GM21723 (cell line): ENCODE results near the gene SLC24A3.
"Not testable (repeated sequence)": the region's sequence is repeated elsewhere in the genome, so short reads cannot be mapped to it uniquely, and the experiment has no call there.

ENCODE experiments used
- ATAC-seq: cut with Tn5 transposase; IDR thresholded peaks from one replicate; pipeline ENCODE4 v1.9.1; 2021; ENCODE audit warnings: mild to moderate bottlenecking, moderate library complexity; ENCODE audit not compliant: unreplicated experiment

SLC24A3 gene

DNA sequence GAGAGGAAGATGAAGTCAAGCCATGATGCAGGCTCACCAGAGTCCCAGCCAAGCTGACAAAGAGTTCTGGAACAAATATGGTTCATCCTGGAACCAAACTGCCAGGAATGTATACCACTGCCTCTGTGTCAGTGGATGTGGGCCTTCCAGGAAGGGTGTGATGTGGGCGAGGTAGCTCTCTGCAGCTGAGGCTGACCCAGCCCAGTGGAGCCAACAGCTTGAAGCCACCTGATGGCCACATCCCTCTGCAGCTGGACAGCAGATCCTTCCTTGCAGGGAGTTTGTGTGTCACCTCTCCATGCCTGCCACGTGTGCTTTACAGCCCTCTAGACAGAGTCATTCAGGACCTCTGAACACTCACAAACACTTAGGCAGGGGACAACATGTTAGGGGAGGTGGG, 403.6 kb downstream of the SLC24A3 start:
- ATAC-seq, result no peak

DNA sequence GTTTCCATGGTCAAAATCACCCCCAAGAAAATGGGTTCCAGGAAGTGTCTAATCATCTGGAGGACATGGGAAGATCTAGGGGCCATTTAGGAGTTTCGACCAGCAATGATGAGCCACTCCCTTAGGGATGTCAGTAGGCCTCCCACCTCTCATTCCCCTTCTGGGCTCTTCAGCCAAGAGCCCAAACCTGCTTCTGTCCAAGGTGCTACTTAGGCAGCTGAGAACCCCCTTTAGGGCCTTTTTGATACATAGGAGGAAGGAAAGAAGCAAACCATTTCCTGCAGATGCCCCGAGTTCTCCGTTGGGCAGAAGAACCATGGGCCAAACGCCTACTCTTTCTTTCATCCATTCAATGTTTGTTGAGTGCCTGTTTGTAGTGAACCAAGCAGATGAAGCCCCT, 404.2 kb downstream of the SLC24A3 start:
- ATAC-seq, result no peak

DNA sequence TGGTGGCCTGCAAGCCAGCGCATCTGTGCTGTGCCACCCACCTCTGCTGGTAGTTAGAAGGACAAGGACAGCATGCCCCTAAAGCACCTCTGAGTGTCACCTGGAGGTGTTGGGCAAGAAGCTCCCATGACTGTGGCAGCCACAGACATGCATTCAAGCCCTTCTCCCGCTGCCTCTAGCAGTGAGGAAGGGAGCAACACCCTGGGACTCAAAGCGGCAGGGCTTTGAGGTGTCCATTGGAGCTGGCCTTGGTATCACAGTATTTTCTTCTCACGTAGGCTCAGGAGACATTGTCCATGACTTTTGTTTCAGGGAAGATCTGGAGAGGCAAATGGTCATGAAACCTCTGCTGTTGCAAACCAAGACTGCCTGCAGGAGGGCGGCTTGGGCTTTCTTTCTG, 404.8 kb downstream of the SLC24A3 start:
- ATAC-seq, result no peak

- no peak for ATAC-seq
Observed at GRCh38 chr20:19618711-19619110, 406.3 kb downstream of the SLC24A3 start.

- no peak for ATAC-seq
Observed at GRCh38 chr20:19619904-19620430, 407.5 kb downstream of the SLC24A3 start.

DNA sequence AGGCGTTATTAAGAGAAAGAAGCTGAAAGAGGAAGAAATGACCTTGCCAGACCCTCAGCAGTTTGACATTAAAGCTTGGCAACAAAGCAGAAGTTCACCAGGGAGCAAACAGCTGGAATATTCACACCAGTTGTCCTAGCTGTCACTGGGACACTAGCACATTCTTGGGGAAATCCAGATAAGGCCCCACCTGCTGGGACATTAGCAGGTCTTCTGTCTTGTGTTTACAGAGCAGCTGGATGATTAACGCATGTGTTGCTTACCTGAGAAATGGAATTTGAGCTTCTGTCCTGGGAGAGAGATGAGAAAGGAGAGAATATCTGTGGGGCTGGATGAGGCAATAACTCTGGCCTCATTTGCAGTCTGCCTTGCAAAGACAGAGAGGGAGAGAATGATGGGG, 408.0 kb downstream of the SLC24A3 start:
- no peak for ATAC-seq

DNA sequence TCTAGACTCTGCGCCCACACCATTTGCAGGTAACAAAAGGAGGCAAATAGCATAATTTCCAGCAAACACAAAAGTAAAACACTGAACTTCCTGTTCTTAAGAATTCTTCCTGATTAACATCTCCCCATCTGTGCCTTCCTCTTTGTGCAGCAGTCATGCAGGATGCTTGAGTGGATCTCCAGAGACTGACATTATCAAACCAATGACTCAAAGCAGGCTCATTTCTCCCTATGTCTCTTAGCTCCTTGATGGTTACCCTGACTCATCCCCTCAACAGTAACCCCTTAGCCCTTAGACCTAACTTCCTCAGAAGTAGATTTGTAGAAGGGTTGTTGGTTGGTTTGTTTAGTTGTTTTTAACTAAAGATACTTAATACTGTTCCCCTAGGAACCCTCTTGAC, 408.6 kb downstream of the SLC24A3 start:
- ATAC-seq, result no peak

DNA sequence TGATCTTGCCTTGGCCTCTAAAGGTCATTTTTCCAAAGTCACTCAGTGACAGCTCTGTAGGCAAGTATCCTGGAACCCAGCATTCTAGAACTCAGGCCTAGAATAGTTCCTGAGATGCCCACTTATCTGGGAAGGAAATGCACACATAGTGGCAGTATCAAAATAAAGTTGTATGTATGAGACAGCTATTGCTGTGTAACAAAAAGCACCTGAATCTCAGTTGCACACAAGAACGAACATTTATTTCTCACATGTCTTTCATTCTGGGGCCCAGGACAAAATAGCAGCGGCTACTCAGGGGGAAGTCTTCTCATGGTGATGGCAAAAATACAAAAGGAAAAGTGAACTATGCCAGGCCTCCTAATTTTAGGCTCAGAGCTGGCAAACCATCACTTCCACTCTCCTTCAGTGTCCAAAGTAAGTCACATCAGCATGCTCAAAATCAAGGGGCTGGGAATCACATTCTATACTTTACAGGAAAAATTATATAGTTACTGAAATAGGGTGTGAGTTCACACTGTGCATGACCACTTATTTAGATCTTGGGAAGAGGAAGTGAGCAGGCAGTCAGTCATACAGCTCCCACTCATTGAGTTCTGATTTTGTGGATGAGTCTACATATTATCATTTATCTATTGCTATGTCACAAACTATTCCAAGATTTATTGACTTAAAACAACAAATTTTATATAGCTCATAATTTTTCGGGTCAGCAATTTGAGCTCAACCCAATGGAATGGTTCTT, 412.0 kb downstream of the SLC24A3 start:
- ATAC-seq, result no peak

DNA sequence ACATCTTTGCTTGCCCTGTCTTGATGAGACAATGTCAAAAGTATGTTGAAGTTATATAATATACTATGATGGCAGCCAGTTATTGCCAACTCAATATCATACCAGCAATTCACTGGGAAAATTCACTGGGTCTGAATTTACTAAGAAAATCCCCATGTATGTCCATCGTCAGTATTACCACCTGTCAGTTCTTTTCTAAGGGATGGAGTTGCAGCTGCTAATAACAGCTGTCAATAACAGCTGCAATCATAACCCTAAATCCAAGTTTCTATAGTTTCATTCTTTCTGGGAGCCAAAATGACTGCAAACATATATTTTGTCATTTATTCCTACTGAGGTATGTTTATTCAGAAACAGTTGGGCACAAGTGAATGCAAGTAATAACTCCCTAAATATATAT, 413.0 kb downstream of the SLC24A3 start:
- no peak for ATAC-seq

DNA sequence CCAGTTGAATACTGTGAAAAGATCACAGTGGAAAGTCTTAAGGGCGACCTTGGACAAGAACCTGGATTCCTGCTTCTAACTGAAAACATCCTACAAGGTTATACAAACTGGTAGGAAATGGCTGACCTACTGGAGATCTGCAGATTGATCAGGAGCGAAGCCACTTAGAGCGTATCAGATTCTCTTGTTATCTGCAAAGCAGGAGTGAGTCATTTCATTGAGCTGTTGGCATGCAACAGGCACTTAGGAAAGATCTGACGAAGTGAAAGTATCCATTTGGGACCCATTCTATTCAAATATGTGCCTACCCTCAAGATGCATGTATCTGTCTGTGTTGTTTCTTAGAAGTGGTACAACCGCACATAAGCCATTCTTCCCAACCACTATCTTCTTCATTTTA, 414.5 kb downstream of the SLC24A3 start:
- ATAC-seq, result no peak

GRCh38 chr20:19628570-19629134, 416.2 kb downstream of the SLC24A3 start:
- no peak for ATAC-seq

DNA sequence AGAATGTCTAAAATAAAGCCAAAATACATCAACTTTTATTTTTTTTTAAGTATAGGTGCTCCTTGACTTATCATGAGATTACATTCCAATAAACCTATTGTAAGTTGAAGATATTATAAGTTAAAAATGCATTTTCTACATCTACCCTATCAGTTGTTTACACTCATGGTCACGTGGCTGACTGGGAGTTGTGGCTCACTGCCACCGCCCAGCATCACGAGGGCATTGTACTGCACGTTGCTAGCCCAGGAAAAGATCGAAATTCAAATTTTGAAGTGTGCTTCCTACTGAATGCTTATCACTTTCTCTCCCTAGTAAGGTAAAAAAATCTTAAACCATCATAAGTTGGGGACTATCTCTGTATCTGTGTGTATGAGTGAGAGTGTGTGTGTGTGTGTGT, 419.0 kb downstream of the SLC24A3 start:
- ATAC-seq, result no peak

- no peak for ATAC-seq
Observed at GRCh38 chr20:19633985-19634384, 421.5 kb downstream of the SLC24A3 start.

DNA sequence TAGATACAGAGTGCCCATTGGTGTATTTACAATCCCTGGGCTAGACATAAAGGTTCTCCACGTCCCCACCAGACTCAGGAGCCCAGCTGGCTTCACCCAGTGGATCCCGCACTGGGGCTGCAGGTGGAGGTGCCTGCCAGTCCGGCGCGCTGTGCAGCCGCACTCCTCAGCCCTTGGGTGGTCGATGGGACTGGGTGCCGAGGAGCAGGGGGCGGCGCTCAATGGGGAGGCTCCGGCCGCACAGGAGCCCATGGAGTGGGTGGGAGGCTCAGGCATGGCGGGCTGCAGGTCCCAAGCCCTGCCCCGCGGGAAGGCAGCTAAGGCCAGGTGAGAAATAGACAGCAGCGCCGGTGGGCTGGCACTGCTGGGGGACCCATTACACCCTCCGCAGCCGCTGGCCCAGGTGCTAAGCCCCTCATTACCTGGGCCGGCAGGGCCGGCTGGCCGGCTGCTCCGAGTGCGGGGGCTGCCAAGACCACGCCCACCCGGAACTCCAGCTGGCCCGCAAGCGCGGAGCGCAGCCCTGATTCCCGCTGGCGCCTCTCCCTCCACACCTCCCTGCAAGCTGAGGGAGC, 427.1 kb downstream of the SLC24A3 start:
- ATAC-seq, result not testable (repeated sequence)

DNA sequence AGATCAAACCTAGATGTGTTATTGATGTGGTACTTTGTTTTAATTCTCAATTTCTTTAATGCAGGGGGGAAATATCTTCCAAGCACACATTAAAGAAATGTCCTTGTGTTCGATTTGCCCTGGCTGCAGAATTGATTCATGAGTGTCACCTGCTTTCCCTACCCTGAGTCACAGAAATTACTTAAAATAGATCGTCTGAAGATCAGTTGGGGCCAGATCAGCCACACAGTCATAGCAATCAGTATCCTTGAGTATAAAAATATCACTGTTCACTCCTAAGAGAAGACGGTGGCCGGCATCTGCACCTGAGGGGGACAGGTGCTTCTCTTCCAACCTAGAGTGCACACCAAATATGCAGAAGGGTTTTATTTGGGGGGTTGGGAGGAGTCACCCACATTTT, 430.4 kb downstream of the SLC24A3 start:
- ATAC-seq, result no peak

GRCh38 chr20:19644085-19644484, 431.6 kb downstream of the SLC24A3 start:
- no peak for ATAC-seq

GRCh38 chr20:19646963-19647362, 434.5 kb downstream of the SLC24A3 start:
- ATAC-seq, result no peak

GRCh38 chr20:19648024-19648423, 435.6 kb downstream of the SLC24A3 start:
- no peak for ATAC-seq

- ATAC-seq, result no peak
Observed at GRCh38 chr20:19649041-19649440, 436.6 kb downstream of the SLC24A3 start.

GRCh38 chr20:19652591-19653026, 440.2 kb downstream of the SLC24A3 start:
- no peak for ATAC-seq

- no peak for ATAC-seq
Observed at GRCh38 chr20:19653327-19653726, 440.9 kb downstream of the SLC24A3 start.

DNA sequence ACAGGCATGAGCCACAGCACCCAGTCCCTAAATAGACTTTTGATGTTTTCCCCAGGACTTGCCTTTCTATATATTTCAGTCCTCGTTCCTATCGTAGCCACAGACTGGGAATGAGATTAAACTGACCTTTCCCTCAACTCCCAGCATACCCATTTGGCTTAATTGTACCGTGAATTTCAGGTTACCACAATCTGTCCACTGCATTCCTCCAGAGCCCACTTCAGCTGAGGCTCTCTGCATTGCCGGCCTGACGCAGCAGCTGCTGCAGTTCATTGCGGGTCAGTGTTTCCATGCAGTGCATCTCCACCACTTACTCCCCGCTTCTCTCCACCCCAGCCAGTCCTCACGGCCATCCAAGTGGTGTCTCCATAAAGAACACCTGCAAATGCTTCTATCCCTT, 442.5 kb downstream of the SLC24A3 start:
- ATAC-seq, result no peak
